PC-9 (cell line): ENCODE results near the gene CDK9. TPM values are rescaled to one million over a fixed set of nuclear protein-coding genes. Genes with fewer than 3 reads are reported as not detected.

Experiments used
- BruUV-seq: library from RNA; stranded (reverse); fragments of 400-500 nt; replicated peaks from 2 replicates; lab custom pipeline; 2021; lab: Mats Ljungman, UMichigan
- CTCF ChIA-PET: fragments of 300-600 bp; sonication (Branson Sonifier 250); formaldehyde crosslinking; loops from one replicate; lab custom pipeline; 2022; ENCODE audit warnings: antibody characterized with exemption; lab: Charles Lee
- POLR2A ChIA-PET: fragments of 300-600 bp; sonication (Branson Sonifier 250); formaldehyde crosslinking; loops from one replicate; lab custom pipeline; 2022; ENCODE audit warnings: antibody characterized with exemption; ENCODE audit not compliant: unreplicated experiment; lab: Charles Lee
- DNase-seq, 2 experiments: peaks; one replicate each; pipeline versions ENCODE4 v3.0.0 to v3.0.0-alpha.2; 2015 to 2022; ENCODE audit warnings: mixed read lengths in 1 of 2
- H2AFZ ChIP-seq: fragments of 200-600 bp; sonication (generic); 2 replicates; pipeline ENCODE4 v1.8.1; 2017; ENCODE audit warnings: antibody characterized with exemption
- H3F3A ChIP-seq: fragments of 200-600 bp; sonication (generic); 2 replicates; pipeline ENCODE4 v1.8.1; 2017; ENCODE audit warnings: antibody characterized with exemption, mild to moderate bottlenecking, low read depth; ENCODE audit not compliant: insufficient read depth
- H3K27ac ChIP-seq: fragments of 200-600 bp; sonication (generic); 2 replicates; pipeline ENCODE4 v1.6.1; 2016; ENCODE audit warnings: mixed run types
- H3K27me3 ChIP-seq: fragments of 200-600 bp; sonication (generic); 2 replicates; pipeline ENCODE4 v1.6.1; 2016; ENCODE audit warnings: low read depth, mixed run types; ENCODE audit not compliant: insufficient read depth
- H3K36me3 ChIP-seq: fragments of 200-600 bp; sonication (generic); 2 replicates; pipeline ENCODE4 v1.6.1; 2016; ENCODE audit warnings: low read depth, mixed run types
- H3K4me1 ChIP-seq: fragments of 200-600 bp; sonication (generic); replicated peaks from 2 replicates; pipeline ENCODE4 v1.6.1; 2016; ENCODE audit warnings: mixed run types; ENCODE audit not compliant: insufficient read depth
- H3K4me2 ChIP-seq: fragments of 200-600 bp; sonication (generic); 2 replicates; pipeline ENCODE4 v1.6.1; 2017; ENCODE audit warnings: mixed run types
- H3K4me3 ChIP-seq: fragments of 200-600 bp; sonication (generic); 2 replicates; pipeline ENCODE4 v1.6.1; 2016; ENCODE audit warnings: mixed run types
- H3K79me2 ChIP-seq: fragments of 200-600 bp; sonication (generic); 2 replicates; pipeline ENCODE4 v1.6.1; 2017; ENCODE audit warnings: low read depth, mixed run types
- H3K9me2 ChIP-seq: fragments of 200-600 bp; sonication (generic); 2 replicates; pipeline ENCODE4 v1.8.1; 2017; ENCODE audit warnings: mild to moderate bottlenecking; ENCODE audit not compliant: insufficient read depth
- H3K9me3 ChIP-seq: fragments of 200-600 bp; sonication (generic); 2 replicates; pipeline ENCODE4 v1.8.1; 2016; ENCODE audit warnings: low read depth; ENCODE audit not compliant: insufficient read depth
- H4K20me1 ChIP-seq: fragments of 200-600 bp; sonication (generic); 2 replicates; pipeline ENCODE4 v1.8.1; 2017; ENCODE audit not compliant: insufficient read depth
- CTCF ChIP-seq: fragments of 200-600 bp; sonication (generic); conservative IDR thresholded peaks from 2 replicates; pipeline ENCODE4 v1.6.1; 2017; ENCODE audit warnings: mixed run types, antibody characterized with exemption, mild to moderate bottlenecking, moderate library complexity
- EZH2 ChIP-seq: fragments of 200-600 bp; sonication (generic); IDR thresholded peaks from 2 replicates; pipeline ENCODE4 v1.8.0; 2017; ENCODE audit warnings: antibody characterized with exemption, low read depth
- intact Hi-C: fragments of 100-400 bp; cut with micrococcal nuclease; formaldehyde crosslinking; loops from one replicate; pipeline ENCODE4 v1.10.0; 2022; ENCODE audit not compliant: unreplicated experiment
- total RNA-seq: library from RNA; stranded (reverse); gene quantifications from 2 replicates; pipeline ENCODE4 v1.2.3, GENCODE V29; 2021

Gene CDK9
- total RNA-seq, 1 experiment from 2014 or later = 93.8 TPM

GRCh38 chr9:127754099-127755060 lies 31.5 kb upstream of the CDK9 start:
- H3K27me3 ChIP-seq = peaks cover 49% of the 10 kb centered on the region
- H3K27ac ChIP-seq = no peak overlapping the region
- no peaks in the 10 kb centered on the region for H3K36me3 ChIP-seq
- BruUV-seq = no TSS peak
- H3K4me2 ChIP-seq = no peak overlapping the region
- no peaks in the 10 kb centered on the region; the same call in 1 of the 2 replicates for H3F3A ChIP-seq
- no peak overlapping the region for H2AFZ ChIP-seq
- intact Hi-C loops = no loop called here
- CTCF ChIA-PET = no interaction called here
- H3K9me2 ChIP-seq = no peaks in the 10 kb centered on the region
- H3K4me1 ChIP-seq = no peaks in the 10 kb centered on the region
- H4K20me1 ChIP-seq = no peaks in the 10 kb centered on the region
- DNase-seq = no peak
- H3K9me3 ChIP-seq = no peaks in the 10 kb centered on the region
- POLR2A ChIA-PET = no interaction called here
- TF ChIP-seq EZH2 (no peak), CTCF (no peak)
- no peak overlapping the region for H3K4me3 ChIP-seq
- H3K79me2 ChIP-seq = no peaks in the 10 kb centered on the region

- intact Hi-C loops = no loop called here
- ChIA-PET POLR2A (no interaction called here), CTCF (interaction anchor here (0.6 to 1.0 kb wide), 2 partner anchors 10 to 121 kb away, joined by 3 to 8 read pairs; no protein-coding TSS in a partner anchor)
Observed at GRCh38 chr9:127755061-127756060, 30.5 kb upstream of the CDK9 start.

More at GRCh38 chr9:127755061-127756060, 30.5 kb upstream of the CDK9 start:
- Histone ChIP-seq H3K27ac (no peak overlapping the region), H3K4me1 (no peaks in the 10 kb centered on the region), H3K4me3 (no peak overlapping the region), H2AFZ (no peak overlapping the region), H3K4me2 (no peak overlapping the region), H3K27me3 (peaks cover 50% of the 10 kb centered on the region), H3K79me2 (no peaks in the 10 kb centered on the region), H3K36me3 (no peaks in the 10 kb centered on the region), H3K9me3 (no peaks in the 10 kb centered on the region), H3F3A (no peaks in the 10 kb centered on the region; the same call in 1 of the 2 replicates), H4K20me1 (no peaks in the 10 kb centered on the region), H3K9me2 (no peaks in the 10 kb centered on the region)
- no TSS peak for BruUV-seq
- TF ChIP-seq CTCF (no peak), EZH2 (no peak)
- no peak for DNase-seq
